ENCODE results near the gene KCTD11.
"Not testable (repeated sequence)": the region's sequence is repeated elsewhere in the genome, so short reads cannot be mapped to it uniquely, and the experiment has no call there.

Gene KCTD11

DNA sequence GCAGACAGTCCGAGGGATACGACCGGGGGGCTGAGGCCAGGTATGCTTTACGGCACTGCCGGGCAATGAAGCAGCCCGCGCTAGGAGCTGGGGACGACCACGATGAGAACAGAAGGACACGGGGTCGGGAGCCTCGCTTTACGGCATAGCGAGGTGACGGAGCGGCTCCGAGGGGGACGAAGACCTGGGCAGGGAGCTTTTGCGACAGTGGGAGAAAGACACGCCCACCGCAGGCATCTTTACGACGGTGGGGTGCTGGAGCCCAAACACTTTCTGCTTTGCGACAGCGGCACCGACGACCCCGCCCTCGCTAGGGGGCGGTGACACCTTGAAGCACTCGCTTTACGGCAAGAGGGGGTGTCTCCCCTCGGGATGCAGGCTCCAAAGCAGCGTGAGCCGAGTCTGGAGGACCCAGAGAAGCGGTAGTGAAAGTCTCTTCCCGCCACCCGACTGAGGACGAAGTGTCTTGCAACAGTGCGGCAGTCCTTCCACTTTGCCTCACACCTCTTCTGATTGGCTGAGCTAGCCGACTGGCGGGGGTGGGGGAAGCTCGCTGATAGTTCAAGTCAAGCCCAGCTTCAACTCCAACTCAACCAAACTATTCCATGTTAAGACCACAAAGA lies 22.5 kb upstream of the KCTD11 start:
- Histone ChIP-seq H3K9ac (ENCODE audit: low read depth, low read length) (peak overlapping the region; percentile 83), H3K4me1 (ENCODE audit: insufficient read depth, low read length) (peaks cover 4% of the 10 kb centered on the region), H3K9me3 (ENCODE audit: control insufficient read depth, insufficient read depth, low read length) (no peaks in the 10 kb centered on the region), H3K36me3 (ENCODE audit: insufficient read depth, low read length) (peaks cover 12% of the 10 kb centered on the region; the same call in 1 of the 2 replicates)

DNA sequence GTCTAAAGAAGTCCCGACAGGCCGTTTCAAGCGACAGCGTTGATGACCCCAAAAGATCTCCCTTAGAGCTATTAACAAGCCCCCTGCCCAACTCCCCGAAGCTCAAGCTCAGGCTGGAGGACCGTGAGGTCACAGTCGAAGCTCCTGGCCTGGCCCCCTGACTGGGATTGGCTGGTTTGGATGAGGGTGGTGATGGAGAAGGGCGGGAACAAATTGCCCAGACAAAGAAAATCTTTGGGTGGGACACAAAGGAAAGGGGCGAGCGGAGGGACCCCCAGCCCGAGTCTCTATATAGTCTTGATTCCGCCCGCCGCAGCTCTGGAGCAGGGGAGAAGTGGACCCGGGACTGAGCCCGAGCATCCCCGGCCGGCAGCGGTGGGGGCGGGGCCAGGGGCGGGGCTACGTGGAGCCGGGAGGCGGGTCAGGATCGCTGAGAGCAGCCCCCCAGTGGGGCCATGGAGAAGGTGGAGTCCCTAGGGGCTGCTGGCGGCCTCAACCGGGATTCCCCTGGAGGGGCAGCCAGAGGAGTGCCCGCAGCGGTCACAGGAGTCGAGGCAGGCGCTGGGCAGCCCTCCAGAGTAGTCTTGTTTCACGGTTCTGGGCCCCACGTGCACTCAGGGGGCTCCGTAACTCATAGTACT lies 21.8 kb upstream of the KCTD11 start:
- no peaks in the 10 kb centered on the region for H3K9me3 ChIP-seq (ENCODE audit: control insufficient read depth, insufficient read depth, low read length)
- peaks cover 4% of the 10 kb centered on the region for H3K4me1 ChIP-seq (ENCODE audit: insufficient read depth, low read length)
- peak overlapping the region; percentile 83 for H3K9ac ChIP-seq (ENCODE audit: low read depth, low read length)

GRCh38 chr17:7330638-7331015 lies 21.3 kb upstream of the KCTD11 start:
- H3K36me3 ChIP-seq (ENCODE audit: insufficient read depth, low read length) = peaks cover 8% of the 10 kb centered on the region; the same call in 1 of the 2 replicates

More for the DNA sequence above, 21.8 kb upstream of the KCTD11 start:
- peaks cover 12% of the 10 kb centered on the region; the same call in 1 of the 2 replicates for H3K36me3 ChIP-seq (ENCODE audit: insufficient read depth, low read length)

GRCh38 chr17:7332111-7332510 lies 19.9 kb upstream of the KCTD11 start:
- Histone ChIP-seq H3K9ac (ENCODE audit: low read depth, low read length) (no peak overlapping the region), H3K9me3 (ENCODE audit: control insufficient read depth, insufficient read depth, low read length) (no peaks in the 10 kb centered on the region), H3K4me1 (ENCODE audit: insufficient read depth, low read length) (peaks cover 6% of the 10 kb centered on the region), H3K36me3 (ENCODE audit: insufficient read depth, low read length) (no peaks in the 10 kb centered on the region)

More at GRCh38 chr17:7330638-7331015, 21.3 kb upstream of the KCTD11 start:
- peak overlapping the region; percentile 83 for H3K9ac ChIP-seq (ENCODE audit: low read depth, low read length)
- peaks cover 4% of the 10 kb centered on the region for H3K4me1 ChIP-seq (ENCODE audit: insufficient read depth, low read length)
- no peaks in the 10 kb centered on the region for H3K9me3 ChIP-seq (ENCODE audit: control insufficient read depth, insufficient read depth, low read length)

DNA sequence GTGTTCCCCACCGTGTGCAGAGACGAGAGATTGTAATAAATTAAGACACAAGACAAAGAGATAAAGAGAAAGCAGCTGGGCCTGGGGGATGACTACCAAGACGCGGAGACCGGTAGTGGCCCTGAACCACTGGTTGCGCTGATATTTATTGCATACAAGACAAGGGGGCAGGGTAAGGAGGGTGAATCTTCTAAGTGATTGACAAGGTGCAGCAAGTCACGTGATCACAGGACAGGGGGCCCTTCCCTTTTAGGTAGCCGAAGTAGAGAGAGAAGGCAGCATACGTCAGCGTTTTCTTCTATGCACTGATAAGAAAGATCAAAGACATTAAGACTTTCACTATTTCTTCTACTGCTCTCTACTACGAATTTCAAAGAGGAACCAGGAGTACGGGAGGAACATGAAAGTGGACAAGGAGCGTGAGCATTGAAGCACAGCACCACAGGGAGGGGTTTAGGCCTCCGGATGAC lies 19.3 kb upstream of the KCTD11 start:
- not testable (repeated sequence) for H3K4me1 ChIP-seq (ENCODE audit: insufficient read depth, low read length); H3K36me3 ChIP-seq (ENCODE audit: insufficient read depth, low read length); H3K9ac ChIP-seq (ENCODE audit: low read depth, low read length); H3K9me3 ChIP-seq (ENCODE audit: control insufficient read depth, insufficient read depth, low read length)

GRCh38 chr17:7334938-7335538 lies 16.9 kb upstream of the KCTD11 start:
- Histone ChIP-seq H3K36me3 (ENCODE audit: insufficient read depth, low read length) (no peaks in the 10 kb centered on the region), H3K4me1 (ENCODE audit: insufficient read depth, low read length) (peaks cover 6% of the 10 kb centered on the region; the same call in 1 of the 2 replicates), H3K9me3 (ENCODE audit: control insufficient read depth, insufficient read depth, low read length) (no peaks in the 10 kb centered on the region), H3K9ac (ENCODE audit: low read depth, low read length) (no peak overlapping the region)

GRCh38 chr17:7335765-7336164 lies 16.2 kb upstream of the KCTD11 start:
- not testable (repeated sequence) for H3K4me1 ChIP-seq (ENCODE audit: insufficient read depth, low read length); H3K36me3 ChIP-seq (ENCODE audit: insufficient read depth, low read length); H3K9me3 ChIP-seq (ENCODE audit: control insufficient read depth, insufficient read depth, low read length); H3K9ac ChIP-seq (ENCODE audit: low read depth, low read length)

GRCh38 chr17:7336240-7337175 lies 15.5 kb upstream of the KCTD11 start, which contains the start of gene ACAP1:
Gene ACAP1 (plus strand): TSS chr17:7336529. CDS start chr17:7336735, 206 bp downstream.
- Histone ChIP-seq H3K9ac (ENCODE audit: low read depth, low read length) (peak within 1 kb of the TSS; percentile 67), H3K9me3 (ENCODE audit: control insufficient read depth, insufficient read depth, low read length) (no peaks in the 10 kb centered on the region), H3K36me3 (ENCODE audit: insufficient read depth, low read length) (no peaks in the 10 kb centered on the region), H3K4me1 (ENCODE audit: insufficient read depth, low read length) (peaks cover 6% of the 10 kb centered on the region; the same call in 1 of the 2 replicates)

DNA sequence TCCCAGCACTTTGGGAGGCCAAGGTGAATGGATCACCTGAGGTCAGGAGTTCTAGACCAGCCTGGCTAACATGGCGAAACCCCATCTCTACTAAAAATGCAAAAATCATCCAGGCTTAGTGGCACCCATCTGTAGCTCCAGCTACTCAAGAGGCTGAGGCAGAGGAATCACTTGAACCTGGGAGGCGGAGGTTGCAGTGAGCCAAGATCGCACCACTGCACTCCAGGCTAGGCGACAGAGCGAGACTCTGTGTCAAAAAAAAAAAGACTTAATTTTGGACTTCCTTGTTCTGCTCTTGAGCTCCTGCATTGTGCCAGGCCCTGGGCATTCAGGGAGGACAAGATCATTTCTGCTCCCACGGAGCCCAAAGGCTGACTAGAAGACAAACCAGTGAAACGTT lies 14.4 kb upstream of the KCTD11 start:
- H3K9ac ChIP-seq (ENCODE audit: low read depth, low read length) = not testable (repeated sequence)

DNA sequence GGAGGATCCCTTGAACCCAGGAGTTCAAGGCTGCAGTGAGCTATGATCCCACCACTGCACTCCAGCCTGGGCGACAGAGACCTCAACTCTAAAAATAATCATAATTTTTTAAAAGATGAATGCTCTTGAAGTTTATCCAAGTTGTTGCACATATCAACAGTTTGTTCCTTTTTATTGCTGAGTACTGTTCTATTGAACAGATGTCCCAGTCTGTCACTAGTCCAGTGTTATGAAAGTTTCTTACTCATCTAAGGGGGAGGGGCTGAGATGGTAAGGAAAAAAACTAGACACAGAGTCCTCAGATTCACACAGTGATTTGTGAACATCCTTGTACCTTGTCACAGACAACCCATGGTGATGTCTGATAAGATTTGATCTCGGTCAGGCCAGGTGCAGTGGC lies 11.8 kb upstream of the KCTD11 start:
- Histone ChIP-seq H3K36me3 (ENCODE audit: insufficient read depth, low read length) (no peaks in the 10 kb centered on the region), H3K9ac (ENCODE audit: low read depth, low read length) (no peak overlapping the region), H3K9me3 (ENCODE audit: control insufficient read depth, insufficient read depth, low read length) (no peaks in the 10 kb centered on the region), H3K4me1 (ENCODE audit: insufficient read depth, low read length) (peaks cover 6% of the 10 kb centered on the region; the same call in 1 of the 2 replicates)

More for the DNA sequence above, 14.4 kb upstream of the KCTD11 start:
- H3K9me3 ChIP-seq (ENCODE audit: control insufficient read depth, insufficient read depth, low read length); H3K36me3 ChIP-seq (ENCODE audit: insufficient read depth, low read length); H3K4me1 ChIP-seq (ENCODE audit: insufficient read depth, low read length): not testable (repeated sequence)

- Histone ChIP-seq H3K9ac (ENCODE audit: low read depth, low read length) (no peak overlapping the region), H3K36me3 (ENCODE audit: insufficient read depth, low read length) (no peaks in the 10 kb centered on the region), H3K4me1 (ENCODE audit: insufficient read depth, low read length) (peaks cover 6% of the 10 kb centered on the region; the same call in 1 of the 2 replicates), H3K9me3 (ENCODE audit: control insufficient read depth, insufficient read depth, low read length) (no peaks in the 10 kb centered on the region)
Measured at GRCh38 chr17:7341842-7342241, 10.1 kb upstream of the KCTD11 start.

- H3K9me3 ChIP-seq (ENCODE audit: control insufficient read depth, insufficient read depth, low read length) = no peaks in the 10 kb centered on the region
- no peaks in the 10 kb centered on the region for H3K4me1 ChIP-seq (ENCODE audit: insufficient read depth, low read length)
- no peak overlapping the region for H3K9ac ChIP-seq (ENCODE audit: low read depth, low read length)
- H3K36me3 ChIP-seq (ENCODE audit: insufficient read depth, low read length) = no peaks in the 10 kb centered on the region
Measured at GRCh38 chr17:7343250-7343649, 8.7 kb upstream of the KCTD11 start.

- Histone ChIP-seq H3K4me1 (ENCODE audit: insufficient read depth, low read length) (peaks cover 3% of the 10 kb centered on the region; the same call in 1 of the 2 replicates), H3K36me3 (ENCODE audit: insufficient read depth, low read length) (no peaks in the 10 kb centered on the region), H3K9me3 (ENCODE audit: control insufficient read depth, insufficient read depth, low read length) (no peaks in the 10 kb centered on the region)
Measured at GRCh38 chr17:7346761-7347614, 5.0 kb upstream of the KCTD11 start.

More at GRCh38 chr17:7346761-7347614, 5.0 kb upstream of the KCTD11 start:
- no peak overlapping the region for H3K9ac ChIP-seq (ENCODE audit: low read depth, low read length)

Measured in ES-I3 (cell line).